ENCODE data around the gene PGBD2.
"Not testable (repeated sequence)": the region's sequence is repeated elsewhere in the genome, so short reads cannot be mapped to it uniquely, and the experiment has no call there.

The PGBD2 gene

DNA sequence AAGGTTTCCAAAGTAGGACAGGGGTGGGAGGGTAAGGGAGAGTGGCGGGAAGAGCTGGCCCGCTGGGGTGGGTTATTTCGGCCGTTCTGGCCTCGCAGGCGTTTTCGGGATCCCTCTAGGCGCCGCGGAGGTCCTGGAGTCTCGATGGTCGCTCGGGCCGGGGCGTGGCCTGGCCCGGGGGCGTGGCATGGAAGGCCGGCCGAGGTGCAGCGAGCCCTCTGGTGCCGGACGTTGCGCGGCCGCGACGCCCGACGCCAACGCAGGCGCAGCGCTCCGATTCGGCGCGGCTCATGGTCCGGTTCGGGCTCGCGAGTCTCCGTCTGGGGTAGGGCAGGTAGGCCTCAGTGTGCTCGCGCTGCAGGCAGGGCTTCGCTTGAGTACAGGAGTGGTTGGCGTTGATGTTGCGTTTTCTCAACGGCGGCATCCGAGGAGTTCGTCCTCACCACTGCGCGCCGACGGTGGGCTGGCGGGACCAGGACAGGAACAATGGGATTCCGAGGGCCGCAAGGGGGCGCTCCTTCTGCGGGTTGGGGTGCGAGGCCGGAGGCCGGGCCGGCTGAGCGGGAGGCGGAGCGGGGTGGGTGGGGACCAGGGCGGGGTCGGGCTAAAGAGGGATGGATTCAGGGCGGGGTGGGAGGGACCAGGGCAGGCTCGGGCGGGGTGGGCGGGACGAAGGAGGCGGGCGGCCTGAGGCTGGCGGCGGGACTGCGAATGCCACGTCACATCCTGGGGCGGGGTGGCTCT is at the start of gene PGBD2:
Gene PGBD2 (plus strand): TSS at position 227 of the 744 bp plus-strand sequence. CDS start 7,628 bp downstream, outside the sequence.
- no peak for DNase-seq (ENCODE audit: low read depth, low spot score)

DNA sequence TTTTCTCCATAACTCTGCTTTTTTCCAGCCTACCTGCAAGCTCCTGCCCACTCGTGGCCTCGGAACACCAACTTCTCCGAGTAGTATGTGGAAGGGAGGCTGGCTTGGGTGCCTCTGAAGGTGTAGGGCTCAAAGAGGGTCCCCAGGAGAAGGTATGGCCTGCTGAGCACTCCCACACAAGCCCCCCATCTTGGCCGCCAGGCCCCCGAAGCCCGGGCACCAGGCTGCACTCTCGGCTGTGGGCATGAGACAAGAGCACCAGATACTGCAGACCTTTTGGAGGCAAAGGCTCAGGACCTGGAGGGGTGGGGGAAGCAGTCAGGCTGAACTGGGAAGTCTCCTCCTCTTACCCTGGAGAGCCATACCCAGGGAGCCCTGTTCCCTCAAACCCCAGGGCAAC is 48.8 kb upstream of the PGBD2 start:
- DNase-seq (ENCODE audit: low read depth, low spot score), result no peak

- DNase-seq (ENCODE audit: low read depth, low spot score), result no peak
Measured at GRCh38 chr1:248857749-248858095, 48.3 kb upstream of the PGBD2 start.

- no peak for DNase-seq (ENCODE audit: low read depth, low spot score)
Measured at GRCh38 chr1:248858096-248858890, 47.7 kb upstream of the PGBD2 start.

- no peak for DNase-seq (ENCODE audit: low read depth, low spot score)
Measured at GRCh38 chr1:248858891-248859889, 46.8 kb upstream of the PGBD2 start, which contains the start of gene ZNF692. ZNF692 (minus strand) TSS chr1:248859085; CDS start chr1:248858309, 776 bp downstream.

DNA sequence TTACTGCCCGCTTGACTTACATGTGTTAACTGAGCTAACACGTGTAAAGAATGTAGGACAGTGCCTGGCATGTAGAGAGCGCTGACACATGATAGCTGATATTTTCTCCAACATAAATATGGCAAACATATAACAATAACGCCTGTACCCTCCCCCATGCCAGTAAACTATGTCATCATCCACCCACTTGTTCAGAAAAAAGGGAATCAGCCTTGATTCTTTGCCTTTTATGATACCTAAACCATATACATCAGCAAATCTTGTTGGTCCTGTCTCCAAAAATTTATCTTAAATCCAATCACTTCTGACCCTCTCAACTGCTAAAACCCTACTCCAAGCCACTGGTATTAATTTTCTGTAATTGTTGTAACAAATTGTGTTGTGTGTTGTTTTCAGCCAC is 46.0 kb upstream of the PGBD2 start:
- DNase-seq (ENCODE audit: low read depth, low spot score), result no peak

DNA sequence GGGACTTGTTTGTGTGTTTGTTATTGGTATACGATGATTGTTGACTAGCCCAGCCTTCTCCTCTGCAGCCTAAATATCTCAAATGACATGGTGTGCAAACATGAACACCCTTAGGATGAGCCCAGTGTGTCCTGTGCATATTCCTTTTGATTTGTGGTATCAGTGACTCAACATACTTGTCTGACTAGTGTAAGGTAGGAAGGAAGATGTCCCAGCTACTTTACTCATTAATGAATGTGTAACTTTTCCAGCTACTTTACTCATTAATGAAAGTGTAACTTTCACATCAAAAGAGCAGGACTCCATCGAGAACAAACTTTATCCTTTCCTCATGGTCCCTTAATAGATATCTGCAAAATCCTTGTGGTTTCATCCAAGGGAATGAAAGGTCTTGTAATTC is 44.4 kb upstream of the PGBD2 start:
- no peak for DNase-seq (ENCODE audit: low read depth, low spot score)

DNA sequence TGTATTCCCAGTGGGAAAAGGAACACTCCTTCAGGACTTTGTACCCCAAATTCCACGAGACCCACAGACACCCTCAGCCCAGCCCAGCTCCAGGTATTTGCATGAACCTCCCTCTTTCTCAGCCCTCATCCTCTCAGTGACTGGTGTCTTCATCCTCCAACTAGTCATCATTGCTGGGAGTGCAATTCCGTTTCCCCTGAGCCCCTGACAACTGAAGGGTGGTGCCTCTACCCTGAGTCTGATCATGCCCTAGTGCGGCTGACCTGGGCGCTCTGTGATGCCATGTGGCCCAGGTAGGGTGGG is 43.4 kb upstream of the PGBD2 start:
- DNase-seq (ENCODE audit: low read depth, low spot score), result no peak

DNA sequence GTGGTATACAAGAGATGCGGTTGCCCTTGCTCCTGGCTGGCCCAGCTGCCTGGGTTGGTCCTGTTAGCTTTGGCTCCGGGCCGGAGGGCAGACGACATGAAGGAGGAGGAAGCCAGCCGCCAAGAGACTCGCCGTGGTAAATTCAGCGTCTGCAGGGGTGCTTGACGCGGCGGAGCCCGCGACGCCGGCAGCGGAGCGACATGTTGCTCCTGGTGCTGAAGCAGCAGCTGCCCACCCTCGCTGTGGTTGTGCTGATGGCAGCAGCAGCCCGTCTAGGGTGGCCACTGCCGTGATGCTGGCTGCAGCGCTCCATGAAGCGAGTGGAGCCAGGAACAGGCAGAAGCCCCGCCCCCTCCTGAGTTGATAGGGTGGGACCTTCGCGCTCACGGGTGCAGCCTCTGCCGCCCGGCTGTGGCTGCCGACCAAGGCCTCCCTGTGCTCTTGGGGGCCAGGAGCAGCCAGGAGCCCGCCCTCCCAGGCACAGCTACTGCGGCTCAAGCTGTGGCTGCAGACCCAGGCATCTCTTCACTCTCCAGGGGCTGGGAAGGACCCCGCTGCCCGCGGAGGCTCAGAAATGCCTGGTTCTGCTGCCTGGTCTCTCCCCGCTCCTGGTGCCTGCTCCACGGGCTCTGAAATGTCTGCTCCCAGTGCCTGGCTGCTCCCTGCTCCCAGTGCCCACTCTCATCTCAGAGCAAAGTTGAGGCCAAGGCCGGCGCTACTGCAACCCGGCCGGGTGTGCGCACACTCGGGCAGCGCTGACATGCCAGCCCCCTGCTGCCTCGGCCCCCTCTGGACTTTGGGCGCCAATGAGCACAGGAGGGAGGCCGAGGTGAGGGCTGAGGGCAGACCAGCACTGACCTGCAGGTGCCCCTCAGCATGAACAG is 42.8 kb upstream of the PGBD2 start:
- no peak for DNase-seq (ENCODE audit: low read depth, low spot score)

- no peak for DNase-seq (ENCODE audit: low read depth, low spot score)
Measured at GRCh38 chr1:248871837-248872401, 34.1 kb upstream of the PGBD2 start.

- no peak for DNase-seq (ENCODE audit: low read depth, low spot score)
Measured at GRCh38 chr1:248872752-248873408, 33.2 kb upstream of the PGBD2 start.

- no peak for DNase-seq (ENCODE audit: low read depth, low spot score)
Measured at GRCh38 chr1:248873409-248873992, 32.5 kb upstream of the PGBD2 start.

- DNase-seq (ENCODE audit: low read depth, low spot score), result no peak
Measured at GRCh38 chr1:248873993-248874533, 32.0 kb upstream of the PGBD2 start.

- DNase-seq (ENCODE audit: low read depth, low spot score), result no peak
Measured at GRCh38 chr1:248881261-248881660, 24.8 kb upstream of the PGBD2 start.

- not testable (repeated sequence) for DNase-seq (ENCODE audit: low read depth, low spot score)
Measured at GRCh38 chr1:248882427-248882826, 23.6 kb upstream of the PGBD2 start.

- no peak for DNase-seq (ENCODE audit: low read depth, low spot score)
Measured at GRCh38 chr1:248884632-248885295, 21.3 kb upstream of the PGBD2 start.

GRCh38 chr1:248885646-248886045 is 20.4 kb upstream of the PGBD2 start:
- no peak for DNase-seq (ENCODE audit: low read depth, low spot score)

DNA sequence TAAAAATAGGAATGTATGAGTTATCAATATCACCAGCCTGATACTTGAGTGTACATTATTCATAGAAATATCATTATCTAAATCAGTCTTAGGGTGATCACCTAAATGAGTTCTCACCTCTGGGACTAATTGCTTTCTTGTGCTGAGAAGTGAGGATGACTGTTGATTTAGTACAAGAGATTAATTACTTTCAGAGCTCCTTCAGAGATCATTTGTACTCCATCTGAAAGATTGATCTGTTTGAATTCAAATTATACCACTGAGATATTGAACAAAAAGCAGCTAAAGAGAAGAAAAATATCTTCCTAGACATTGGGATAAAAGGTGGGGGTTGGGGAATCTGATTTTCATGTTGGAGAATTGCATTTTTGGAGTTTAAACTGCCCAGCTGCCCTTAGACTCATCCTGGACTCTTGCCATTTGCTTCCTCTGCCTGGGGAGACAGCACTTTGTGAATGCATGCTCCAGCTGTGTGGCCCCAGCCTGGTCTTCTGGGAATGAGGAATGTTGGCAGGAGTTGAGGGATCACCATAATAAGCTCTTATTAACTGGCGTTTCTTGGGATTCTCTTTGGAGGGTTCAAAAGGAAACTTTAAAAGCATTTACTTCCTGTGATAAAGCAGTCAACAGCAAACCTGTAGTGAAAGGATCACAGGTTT is 19.7 kb upstream of the PGBD2 start:
- DNase-seq (ENCODE audit: low read depth, low spot score), result no peak
